Stimulated activated CD4-positive, alpha-beta T cell treated with anti-CD3 and anti-CD28 coated beads, Interleukin-4, amount 100 ng/mL, for 1 hour (primary cell): ENCODE data around the gene PTGES3.
"Not testable (repeated sequence)": the region's sequence is repeated elsewhere in the genome, so short reads cannot be mapped to it uniquely, and the experiment has no call there.

Experiments
- DNase-seq: peaks from one replicate; pipeline ENCODE4 v3.0.0-alpha.2; 2020

PTGES3 gene, protein sequence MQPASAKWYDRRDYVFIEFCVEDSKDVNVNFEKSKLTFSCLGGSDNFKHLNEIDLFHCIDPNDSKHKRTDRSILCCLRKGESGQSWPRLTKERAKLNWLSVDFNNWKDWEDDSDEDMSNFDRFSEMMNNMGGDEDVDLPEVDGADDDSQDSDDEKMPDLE

DNA sequence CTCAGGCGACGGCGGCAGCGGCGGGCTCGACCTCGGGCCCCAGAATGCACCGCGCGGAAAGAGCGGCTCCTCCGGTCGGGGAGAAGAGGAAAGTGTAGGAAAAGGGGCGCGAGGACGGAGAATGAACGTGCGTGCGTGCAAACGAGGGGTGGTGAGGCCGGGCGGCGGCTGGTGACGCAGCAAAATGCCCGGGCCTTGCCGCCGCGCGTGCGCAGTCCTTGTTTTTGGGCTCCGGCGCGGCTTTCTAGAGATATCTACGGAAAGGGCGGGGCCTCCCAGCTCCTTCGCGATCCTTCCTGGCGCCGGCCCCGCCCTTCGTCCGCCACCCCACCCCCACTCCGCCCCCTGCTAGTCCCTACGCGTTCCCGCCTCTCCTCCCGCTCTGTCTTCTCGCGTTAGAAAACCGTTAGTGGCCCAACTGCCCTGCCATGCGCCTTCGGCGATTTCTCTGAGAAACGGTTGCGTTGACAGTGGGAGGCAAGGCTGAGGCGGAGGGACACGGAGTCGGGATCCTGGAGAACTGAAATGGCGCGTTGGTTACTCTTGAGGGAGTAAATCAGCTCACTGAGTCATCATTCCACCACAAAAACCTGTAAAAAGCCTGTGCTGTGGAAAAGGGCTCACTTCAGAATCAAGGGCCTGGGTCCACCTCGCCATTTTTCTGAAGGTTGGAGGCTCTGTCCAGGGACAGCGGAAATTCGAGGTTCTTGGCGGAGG is at the start of gene PTGES3:
TSS of gene PTGES3 (minus strand) at position 156 of the 717 bp plus-strand sequence. CDS start 285 bp downstream, outside the sequence.
- DNase-seq = peak; percentile 97

DNA sequence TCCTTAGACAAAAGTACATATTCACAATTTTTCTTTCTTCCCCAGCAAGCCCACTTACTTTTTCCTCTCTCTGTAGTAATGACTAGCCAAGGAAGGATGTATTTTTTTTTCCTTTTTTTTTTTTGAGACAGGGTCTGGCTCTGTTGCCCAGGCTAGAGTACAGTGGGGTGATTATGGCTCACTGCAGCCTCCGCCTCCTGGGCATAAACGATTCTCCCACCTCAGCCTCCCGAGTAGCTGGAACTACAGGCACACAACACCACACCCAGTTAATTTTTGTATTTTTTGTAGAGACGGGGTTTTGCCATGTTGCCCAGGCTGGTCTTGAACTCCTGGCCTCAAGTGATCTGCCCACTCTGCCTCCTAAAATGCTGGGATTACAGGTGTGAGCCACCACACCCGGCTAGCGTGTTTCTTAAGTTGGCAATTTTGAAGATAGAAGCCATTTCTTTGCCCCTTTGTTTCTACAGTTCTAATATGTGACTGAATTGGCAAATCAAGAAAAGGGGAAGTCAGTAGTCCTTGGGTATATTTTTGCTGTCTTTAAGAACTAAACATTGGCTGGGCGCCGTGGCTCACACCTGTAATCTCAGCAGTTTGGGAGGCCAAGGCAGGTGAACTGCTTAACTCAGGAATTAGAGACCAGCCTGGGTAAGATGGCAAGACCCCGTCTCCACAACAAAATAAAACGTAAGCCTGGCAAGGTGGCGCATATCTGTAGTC is 40.2 kb upstream of the PTGES3 start:
- no peak for DNase-seq

DNA sequence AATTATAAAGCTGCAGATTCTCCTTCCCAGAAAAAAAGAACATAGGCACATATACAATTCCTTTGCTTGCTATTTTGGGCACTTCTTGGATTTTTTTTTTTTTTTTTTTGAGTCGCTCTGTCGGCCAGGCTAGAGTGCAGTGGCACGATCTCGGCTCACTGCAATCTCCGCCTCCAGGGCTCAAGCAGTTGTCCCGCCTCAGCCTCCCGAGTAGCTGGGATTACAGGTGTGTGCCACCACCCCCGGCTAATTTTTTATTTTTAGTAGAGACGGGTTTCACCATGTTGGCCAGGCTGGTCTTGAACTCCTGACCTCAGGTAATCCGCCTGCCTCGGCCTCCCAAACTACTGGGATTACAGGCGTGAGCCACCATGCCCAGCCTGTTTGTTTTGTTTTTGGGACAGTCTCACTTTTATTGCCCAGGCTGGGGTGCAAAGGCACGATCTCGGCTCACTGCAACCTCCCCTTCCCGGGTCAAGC is 38.2 kb upstream of the PTGES3 start:
- not testable (repeated sequence) for DNase-seq

DNA sequence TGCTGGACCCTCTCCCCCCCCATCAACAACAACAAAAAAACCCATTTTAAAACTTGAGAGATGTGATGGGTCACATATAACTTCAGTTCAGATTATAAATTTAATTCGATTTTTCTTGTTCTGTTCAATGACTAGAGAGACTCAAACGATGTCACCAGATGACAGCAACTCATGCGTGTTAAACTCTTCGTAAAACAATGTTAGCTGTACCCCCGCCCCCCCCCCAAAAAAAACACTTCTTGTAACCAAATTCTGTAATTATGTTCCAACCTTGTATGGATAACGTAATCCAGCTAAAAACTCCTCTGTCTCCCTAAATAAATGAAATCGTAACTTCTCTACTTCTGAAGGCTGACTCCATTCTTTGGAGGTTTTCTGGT is 37.6 kb upstream of the PTGES3 start:
- no peak for DNase-seq

DNA sequence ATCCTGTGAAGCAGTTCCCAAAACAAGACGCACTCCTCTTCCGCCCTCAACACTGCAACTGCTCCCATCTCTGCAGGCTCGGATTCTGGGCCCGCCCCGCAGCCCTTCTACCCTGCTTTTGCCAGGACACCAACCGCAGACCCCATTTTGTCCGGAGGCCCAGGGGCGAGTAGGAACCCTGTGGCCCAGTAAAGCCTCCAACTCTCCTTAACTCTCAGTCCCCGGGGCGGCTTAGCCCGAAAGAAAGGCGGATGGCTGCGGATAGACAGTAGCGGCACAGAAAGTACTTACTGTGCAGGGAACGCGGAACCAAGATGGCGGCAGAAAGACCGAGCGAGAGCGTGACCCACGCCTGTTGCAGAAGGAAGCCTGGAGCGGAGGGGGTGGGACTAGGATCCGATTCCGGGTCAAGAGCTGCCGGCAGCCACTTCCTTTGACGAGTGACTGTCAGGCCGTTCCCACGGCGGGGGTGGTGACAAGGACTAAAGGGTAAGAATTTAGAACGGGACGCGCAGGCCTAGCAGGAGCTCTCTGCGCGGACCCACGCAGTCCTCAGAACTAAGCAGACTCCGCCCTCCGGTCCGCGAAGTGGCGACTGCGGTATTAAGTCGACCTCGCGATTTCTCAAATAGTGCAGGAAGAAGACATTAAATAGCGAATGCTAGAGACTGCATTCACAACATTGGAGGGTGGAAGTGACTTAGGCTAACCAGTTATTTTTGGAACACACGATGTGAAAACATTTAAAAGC is 37.1 kb upstream of the PTGES3 start, which contains the start of gene NACA:
TSS of gene NACA (minus strand) at position 328 of the 751 bp plus-strand sequence. CDS start 778 bp downstream, outside the sequence.
- DNase-seq = peak; percentile 98

DNA sequence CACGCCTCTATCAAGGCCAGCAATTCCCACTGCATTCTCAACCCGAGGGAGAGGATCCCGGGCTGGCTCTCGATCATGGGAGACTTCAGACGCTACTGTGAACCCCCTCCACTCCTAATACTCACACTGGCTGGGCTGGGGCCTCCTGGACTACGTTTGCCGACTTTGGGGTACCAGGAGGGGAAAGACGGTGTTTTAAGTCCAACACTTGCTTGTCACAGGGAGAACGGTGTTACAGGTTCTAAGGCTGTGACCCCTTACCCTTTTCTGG is 36.6 kb upstream of the PTGES3 start:
- DNase-seq = peak; percentile 13

DNA sequence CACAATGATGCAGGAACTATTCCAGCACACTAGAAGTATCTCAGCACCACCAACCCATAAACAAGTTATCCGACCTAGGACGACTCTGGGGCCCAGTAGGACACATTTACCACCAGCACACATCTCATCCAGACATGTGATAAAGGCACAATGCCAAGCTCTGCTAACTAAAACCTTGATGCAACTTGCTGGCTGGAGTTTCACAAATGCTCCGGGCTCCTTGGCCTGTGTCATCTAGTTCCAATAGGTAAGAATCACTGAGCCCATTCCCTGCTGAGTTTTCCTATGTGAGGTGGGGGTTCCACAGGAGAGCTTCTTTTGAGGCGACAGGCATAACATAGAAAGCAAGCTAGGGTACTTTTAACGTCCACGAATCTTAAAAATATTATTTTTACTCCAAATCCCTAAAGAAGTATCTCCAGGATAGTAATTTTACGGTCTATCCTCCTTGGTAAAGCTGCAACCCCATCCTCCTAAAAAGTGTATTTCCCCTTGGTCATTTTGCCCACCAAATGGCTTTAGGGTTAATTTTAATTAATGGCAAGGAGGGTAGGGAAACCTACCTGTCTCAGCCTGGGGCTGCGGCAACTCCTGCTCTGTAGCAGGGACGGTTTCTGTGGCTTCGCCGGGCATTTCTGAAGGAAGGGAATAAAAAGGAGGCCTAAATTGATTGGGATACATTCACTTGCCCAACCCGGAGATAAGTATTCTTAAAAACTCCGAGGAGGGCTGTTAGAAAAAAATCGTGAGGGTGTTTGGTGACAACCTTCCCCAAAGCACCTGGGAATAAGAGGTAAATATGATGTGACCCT is 36.0 kb upstream of the PTGES3 start:
- DNase-seq = no peak

DNA sequence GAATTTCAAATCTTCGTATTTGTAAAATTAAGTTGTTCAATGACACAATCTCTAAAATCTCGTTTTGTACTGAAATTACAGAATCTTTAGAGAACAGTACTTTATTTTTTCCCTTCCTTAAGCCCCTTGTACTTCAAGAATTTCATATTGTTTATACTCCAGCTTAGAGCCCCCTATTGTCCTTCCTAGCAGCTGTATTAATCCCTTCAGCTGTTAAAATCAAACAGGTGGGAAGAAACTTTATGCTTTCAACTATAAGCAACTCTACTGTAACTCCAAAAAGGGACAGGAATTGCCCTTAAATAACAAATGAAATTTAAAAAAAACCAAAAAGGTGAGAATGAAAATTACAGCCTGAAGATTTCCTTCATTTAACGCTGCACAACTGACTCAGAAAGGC is 35.3 kb upstream of the PTGES3 start:
- DNase-seq = no peak

DNA sequence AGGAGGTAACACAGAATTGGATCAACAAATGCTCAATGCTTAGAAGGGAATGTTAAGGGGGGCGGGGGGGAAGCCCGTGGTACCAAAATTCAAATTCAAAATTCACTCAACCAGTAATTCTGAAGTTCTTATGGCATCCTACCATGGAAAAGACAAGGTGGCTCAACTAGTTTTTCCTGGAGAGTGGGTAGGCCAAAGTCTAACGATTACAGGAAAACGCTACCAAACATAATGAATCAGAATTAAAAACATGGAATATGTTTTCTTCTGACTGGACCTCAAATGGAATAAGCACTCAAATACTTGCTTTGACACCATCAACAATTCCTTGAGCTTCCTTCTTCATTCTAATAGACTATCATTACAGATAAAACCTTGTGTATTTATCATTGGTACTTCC is 34.7 kb upstream of the PTGES3 start:
- DNase-seq = no peak

DNA sequence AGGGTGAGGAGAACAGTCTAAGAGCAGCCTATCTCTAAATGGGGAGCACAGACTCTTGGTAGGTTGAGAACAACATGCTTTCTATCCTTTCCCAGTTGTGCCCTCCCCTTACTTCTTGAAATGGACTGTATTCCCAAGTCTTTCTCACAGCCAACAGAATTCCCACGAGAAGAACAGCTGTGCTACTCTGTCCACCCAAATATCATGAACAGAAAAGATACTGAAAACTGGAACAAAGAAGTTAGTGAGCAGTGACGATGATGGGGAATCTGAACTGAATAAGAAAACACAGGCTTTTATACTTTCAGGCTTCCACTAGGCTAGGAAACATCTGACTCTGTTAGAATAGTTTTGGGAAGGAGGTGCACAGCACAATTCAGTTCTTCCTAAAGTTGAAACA is 33.6 kb upstream of the PTGES3 start:
- DNase-seq = no peak

DNA sequence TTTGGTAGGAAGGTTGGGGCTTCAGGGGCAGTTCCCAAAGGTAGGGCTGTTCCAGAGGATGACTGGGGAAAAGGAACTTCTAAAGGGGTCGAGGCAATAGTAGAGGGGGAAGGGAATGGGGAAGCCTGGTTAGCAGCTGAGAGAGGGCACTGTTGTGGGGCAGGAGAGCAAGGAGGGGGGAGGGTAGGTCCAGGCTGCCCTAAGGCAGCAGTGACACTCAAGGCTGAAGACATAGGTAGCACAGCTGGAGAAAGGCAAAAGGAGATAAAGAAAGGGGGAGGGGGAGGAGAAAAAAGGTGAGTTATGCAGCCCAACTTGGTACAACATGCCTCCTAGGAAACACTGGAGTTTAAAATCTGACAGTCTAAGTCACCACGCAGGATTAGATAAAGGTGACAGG is 33.1 kb upstream of the PTGES3 start:
- no peak for DNase-seq

DNA sequence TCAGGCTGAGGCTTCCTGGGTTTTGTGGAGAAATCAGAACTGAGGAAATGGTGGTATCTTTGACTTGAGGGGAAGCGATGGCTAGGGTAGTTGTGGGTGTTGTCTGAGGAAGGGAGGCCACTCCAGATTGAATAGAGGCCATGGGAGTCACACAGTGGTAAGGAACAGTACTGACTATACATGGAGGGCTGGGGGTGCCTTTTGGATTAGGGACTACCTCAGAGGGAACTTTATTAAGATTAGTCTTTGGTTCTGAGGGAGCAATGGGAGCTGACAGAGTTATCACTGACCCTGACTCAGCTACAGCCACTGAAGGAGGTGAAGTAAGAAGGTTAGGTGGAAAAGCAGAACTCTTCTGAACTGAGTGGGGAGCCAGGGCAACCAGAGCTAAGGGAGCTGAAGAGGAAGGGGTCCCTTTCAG is 32.7 kb upstream of the PTGES3 start:
- DNase-seq = no peak

DNA sequence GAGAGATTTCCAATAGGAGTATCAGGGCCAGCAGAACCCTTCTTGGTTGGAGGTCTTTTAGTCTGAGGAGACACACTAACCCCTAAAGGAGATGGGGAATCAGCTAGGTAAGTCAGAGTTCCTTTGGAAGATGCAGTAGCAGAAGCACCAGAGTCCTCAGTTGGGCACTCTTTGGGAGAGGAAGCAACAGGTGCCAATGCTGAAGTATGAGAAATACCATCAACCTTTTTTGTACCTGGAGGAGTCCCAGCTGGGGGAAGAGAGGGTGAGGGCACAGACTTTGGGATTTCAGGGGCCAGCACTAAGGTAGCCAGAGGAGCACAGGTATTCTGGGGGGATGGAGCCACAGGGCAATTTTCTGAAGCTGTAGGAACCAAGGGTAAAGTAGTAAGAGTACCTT is 31.0 kb upstream of the PTGES3 start:
- no peak for DNase-seq

DNA sequence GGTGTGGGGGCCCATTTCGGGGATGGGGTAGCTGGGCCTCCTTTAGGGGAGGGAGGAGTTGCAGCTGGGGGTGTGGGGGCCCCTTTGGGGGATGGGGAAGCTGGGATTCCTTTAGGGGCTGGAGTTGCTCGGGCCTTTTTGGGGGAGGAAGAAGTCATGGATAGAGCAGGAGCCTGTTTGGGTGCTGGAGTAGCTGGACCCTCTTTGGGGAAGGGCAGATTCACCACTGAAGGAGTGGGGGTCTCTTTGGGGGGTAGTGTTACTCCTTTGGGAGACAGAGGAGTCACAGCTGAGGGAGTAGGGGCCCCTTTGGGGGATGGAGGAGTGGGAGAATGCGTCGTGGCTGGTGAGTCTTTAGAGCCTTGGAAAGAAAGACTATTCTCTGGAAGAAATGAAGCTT is 30.6 kb upstream of the PTGES3 start:
- no peak for DNase-seq

DNA sequence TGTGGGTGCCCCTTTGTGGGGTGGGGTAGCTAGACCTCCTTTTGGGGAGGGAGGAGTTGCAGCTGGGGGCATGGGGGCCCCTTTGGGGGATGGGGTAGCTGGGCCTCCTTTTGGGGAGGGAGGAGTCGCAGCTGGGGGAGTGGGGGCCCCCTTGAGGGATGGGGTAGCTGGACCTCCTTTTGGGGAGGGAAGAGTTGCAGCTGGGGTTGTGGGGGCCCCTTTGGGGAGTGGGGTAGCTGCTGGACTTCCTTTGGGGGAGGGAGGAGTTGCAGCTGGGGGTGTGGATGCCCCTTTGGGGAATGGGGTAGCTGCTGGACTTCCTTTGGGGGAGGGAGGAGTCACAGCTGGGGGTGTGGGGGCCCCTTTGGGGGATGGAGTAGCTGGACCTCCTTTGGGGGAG is 30.1 kb upstream of the PTGES3 start:
- no peak for DNase-seq

DNA sequence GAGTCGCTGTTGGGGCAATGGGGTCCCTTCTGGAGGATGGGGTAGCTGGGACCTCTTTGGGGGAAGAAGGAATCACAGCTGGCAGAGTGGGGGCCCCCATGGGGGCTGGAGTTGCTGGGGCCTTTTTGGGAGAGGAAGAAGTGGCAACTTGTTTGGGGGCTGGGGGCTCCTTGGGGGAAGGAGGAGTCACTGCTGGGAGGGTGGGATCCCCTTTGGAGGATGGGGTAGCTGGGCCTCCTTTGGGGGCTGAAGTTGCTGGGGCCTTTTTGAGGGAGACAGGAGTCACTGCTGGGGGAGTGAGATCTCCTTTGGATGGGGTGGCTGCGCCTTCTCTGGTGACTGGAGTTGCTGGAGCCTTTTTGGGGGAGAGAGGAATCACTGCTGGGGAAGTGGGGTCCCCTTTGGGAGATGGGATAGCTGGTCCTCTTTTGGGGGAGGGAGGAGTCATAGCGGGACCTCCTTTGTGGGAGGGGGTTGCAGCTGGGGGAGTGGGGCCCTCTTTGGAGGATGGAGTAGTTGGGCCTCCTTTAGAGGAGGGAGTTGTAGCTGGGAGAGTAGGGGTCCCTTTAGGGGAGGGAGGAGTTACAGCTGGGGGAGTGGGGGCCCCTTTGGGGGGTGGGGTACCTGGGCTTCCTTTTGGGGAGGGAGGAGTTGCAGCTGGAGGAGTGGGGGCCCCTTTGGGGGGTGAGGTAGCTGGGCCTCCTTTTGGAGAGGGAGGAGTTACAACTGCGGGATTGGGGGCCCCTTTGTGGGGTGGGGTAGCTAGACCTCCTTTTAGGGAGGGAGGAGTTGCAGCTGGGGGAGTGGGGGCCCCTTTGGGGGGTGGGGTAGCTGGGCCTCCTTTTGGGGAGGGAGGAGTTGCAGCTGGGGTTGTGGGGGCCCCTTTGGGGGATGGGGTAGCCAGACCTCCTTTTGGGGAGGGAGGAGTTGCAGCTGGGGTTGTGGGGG is 29.1 kb upstream of the PTGES3 start:
- DNase-seq = no peak

DNA sequence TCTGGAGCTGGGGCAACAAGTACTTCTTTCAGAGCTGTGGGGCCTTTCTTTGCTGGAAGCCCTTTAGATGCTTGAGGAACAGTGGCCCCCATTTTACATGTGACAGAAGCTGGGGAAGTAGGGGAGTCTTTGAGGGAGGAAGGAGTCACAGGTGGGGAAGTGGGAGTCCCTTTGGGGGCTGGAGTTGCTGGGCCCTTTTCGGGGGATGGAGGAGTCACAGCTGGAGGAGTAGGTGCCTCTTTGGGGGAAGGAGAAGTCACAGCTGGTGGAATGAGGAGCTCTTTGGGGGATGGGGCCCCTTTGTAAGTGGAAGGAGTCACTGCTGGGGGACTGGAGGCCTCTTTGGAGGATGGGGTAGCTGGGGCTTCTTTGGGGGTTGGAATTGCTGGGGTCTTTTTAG is 28.4 kb upstream of the PTGES3 start:
- no peak for DNase-seq

DNA sequence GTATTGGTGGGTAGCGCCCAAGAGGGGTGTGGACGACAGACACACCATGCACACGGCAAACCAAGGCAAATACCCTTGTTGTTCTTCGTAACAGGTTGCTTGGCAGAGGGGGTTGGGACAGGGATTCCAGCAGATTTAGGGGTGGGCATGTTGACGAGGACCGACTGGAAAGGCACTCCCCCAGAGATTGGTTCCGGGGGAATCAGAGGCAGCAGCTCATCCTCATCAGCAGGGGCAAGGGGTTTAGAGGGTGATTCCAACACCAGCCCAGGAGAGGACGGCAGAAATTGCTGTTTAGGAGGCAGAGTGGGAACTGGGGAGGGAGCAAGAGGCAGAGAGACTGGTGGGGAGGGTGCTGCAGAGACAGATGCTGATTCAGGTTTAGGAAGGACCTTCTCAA is 27.7 kb upstream of the PTGES3 start:
- no peak for DNase-seq

DNA sequence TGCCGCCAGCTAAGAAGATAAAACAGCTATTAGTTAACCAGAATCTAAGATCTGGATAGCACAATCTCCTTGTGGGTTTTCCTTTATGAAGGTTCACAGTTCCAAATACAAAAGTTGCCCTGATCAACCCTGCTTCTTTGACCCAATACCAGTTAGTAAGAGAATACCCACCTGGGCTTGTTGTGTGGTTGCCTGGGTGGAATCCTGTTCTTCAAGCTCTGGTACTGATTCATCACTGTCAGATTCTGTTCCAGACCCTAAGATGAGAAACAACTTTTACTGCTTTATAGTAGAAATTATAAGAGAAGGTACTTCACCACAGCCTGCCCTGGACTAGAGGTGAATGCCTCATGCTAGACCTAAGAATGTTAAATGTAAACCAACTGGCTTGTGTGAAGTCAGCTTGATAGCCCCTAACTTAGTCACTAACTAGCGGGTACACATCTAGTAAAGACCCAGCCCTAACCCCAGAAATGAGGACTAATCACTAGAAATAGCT is 26.4 kb upstream of the PTGES3 start:
- no peak for DNase-seq

DNA sequence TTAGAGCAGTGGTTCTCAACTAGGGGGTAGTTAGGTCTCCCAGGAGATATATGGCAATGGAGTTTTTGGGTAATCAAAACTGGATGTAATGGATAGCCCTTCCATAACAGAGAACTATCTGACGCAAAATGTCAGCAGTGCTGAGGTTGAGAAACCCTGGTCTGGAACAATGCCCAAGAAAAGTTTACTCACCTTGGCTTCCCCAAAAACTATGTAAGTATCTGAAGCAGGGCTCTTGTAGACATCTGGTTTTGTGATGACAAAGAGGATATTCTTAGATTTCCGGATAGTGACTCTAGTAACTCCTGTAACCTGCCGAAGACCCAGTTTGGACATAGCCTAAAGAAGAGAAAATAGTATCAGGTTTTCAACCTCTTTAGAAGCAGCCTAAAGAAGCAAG is 25.3 kb upstream of the PTGES3 start:
- DNase-seq = no peak

DNA sequence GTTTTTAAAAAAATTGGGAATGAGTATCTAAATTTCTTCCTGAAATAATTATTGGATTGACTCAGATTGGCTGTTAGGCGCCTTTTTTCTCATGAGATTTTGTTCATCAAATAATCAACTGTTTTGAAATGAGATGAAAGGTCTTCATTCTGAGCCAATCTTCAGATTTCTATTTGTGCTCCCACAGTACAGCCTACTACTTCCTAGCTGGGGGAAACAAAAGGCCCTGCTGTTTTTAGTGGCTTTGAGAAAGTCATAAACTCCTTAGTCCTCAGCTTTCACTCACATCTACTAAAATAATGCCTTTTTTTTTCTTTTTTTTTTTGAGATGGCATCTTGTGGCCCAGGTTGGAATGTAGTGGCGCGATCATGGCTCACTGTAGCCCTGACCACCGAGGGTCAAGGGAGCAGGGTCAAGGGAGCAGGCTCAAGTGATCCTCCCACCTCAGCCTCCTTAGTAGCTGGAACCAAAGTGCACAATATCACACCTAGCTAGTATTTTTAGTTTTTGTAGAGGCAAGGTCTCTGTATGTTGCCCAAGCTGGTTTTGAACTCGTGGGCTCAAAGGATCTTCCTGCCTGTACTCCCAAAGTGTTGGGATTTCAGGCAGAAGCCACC is 21.8 kb upstream of the PTGES3 start:
- no peak for DNase-seq
